SK-N-SH treated with all-trans-retinoic acid at 6 μM for 48 hours (cell line): ENCODE results near the gene RTBDN.

ENCODE experiments used
- GLIS3 ChIP-seq: fragments of 250-450 bp; sonication (Bioruptor Pico); IDR thresholded peaks from 2 replicates; pipeline ENCODE4 v1.5.0; 2020; ENCODE audit warnings: mild to moderate bottlenecking, moderate library complexity
- PATZ1 ChIP-seq: fragments of 250-450 bp; sonication (Bioruptor Pico); IDR thresholded peaks from 2 replicates; pipeline ENCODE4 v1.8.0; 2020; ENCODE audit warnings: mild to moderate bottlenecking, moderate library complexity, borderline replicate concordance
- PPARA ChIP-seq: fragments of 250-450 bp; sonication (Bioruptor Pico); IDR thresholded peaks from 2 replicates; pipeline ENCODE4 v1.5.0; 2020; ENCODE audit warnings: mild to moderate bottlenecking, borderline replicate concordance
- ZFP3 ChIP-seq: fragments of 250-450 bp; sonication (Bioruptor Pico); IDR thresholded peaks from 2 replicates; pipeline ENCODE4 v1.5.0; 2020; ENCODE audit warnings: mild to moderate bottlenecking, moderate library complexity

GRCh38 chr19:12834976-12835757 is 788 bp upstream of the RTBDN start:
- TF ChIP-seq PATZ1 (CRISPR knock-in tag) = no peak
- no peak for TF ChIP-seq ZFP3
- TF ChIP-seq GLIS3 (CRISPR knock-in tag) = no peak
- no peak for TF ChIP-seq PPARA (CRISPR knock-in tag)
